Body of pancreas (tissue), 4 donors: ENCODE measurements around the gene HOXC12.

Source experiments
- POLR2A ChIP-seq, 3 donors: fragments of 450-650 bp; IDR thresholded peaks; one replicate each; pipeline ENCODE4 v1.6.1; 2016; ENCODE audit warnings: antibody characterized with exemption in 3 of 3, mild to moderate bottlenecking in 2 of 3
- TF ChIP-seq, protein P1 (sequence below), 7 experiments: fragments of 450-650 bp in 4 of 7; fragments of 200-600 bp in 3 of 7; sonication (generic) in 3 of 7; IDR thresholded peaks; one replicate each; pipeline ENCODE4 v1.5.1; 2016 to 2019; ENCODE audit warnings: antibody characterized with exemption in 7 of 7

DNA sequence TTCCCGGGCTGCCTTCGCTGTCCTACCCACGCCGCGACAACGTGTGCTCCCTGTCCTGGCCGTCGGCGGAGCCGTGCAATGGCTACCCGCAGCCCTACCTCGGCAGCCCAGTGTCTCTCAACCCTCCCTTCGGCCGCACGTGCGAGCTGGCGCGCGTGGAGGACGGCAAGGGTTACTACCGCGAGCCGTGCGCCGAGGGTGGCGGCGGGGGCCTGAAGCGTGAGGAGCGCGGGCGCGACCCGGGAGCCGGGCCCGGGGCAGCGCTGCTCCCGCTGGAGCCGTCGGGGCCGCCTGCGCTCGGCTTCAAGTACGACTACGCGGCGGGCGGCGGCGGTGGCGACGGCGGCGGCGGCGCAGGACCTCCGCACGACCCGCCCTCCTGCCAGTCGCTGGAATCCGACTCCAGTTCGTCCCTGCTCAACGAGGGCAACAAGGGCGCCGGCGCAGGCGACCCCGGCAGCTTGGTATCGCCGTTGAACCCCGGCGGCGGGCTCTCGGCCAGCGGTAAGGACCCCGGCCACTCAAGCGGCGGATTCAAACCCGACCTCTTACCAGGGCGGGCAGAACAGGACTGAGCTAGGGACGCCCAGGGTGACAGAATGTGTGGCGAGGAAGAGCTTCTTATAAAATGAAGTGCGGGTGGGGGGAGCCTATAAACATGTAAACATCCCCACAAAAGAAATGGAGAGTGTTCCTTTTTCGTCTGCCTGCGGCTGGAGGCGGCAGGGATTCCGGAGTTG is 503 bp downstream of the HOXC12 start:
- no peak for TF ChIP-seq POLR2A (IDR thresholded peaks at IDR 0.05)
- TF ChIP-seq, protein P1, sequence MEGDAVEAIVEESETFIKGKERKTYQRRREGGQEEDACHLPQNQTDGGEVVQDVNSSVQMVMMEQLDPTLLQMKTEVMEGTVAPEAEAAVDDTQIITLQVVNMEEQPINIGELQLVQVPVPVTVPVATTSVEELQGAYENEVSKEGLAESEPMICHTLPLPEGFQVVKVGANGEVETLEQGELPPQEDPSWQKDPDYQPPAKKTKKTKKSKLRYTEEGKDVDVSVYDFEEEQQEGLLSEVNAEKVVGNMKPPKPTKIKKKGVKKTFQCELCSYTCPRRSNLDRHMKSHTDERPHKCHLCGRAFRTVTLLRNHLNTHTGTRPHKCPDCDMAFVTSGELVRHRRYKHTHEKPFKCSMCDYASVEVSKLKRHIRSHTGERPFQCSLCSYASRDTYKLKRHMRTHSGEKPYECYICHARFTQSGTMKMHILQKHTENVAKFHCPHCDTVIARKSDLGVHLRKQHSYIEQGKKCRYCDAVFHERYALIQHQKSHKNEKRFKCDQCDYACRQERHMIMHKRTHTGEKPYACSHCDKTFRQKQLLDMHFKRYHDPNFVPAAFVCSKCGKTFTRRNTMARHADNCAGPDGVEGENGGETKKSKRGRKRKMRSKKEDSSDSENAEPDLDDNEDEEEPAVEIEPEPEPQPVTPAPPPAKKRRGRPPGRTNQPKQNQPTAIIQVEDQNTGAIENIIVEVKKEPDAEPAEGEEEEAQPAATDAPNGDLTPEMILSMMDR (IDR thresholded peaks at IDR 0.05): no peak
